Measurements from ENCODE around the gene MUC4.

Gene MUC4

GRCh38 chr3:195697582-195698324, 114.0 kb downstream of the MUC4 start:
- no peak for DNase-seq (ENCODE audit: low read depth)
